IPS-18c (cell line): Measurements from ENCODE around the gene OBSCN.
A peak's percentile ranks its signal among the peaks of the same experiment; 100 is the strongest.

ENCODE experiments used
- H3K4me3 ChIP-seq: 2 replicates; pipeline ENCODE4 v1.7.0; 2013; ENCODE audit warnings: low read depth, mild to moderate bottlenecking, low read length, moderate library complexity; ENCODE audit not compliant: insufficient read depth
- H3K9me3 ChIP-seq: one replicate; pipeline ENCODE4 v1.6.1; 2013; ENCODE audit warnings: mild to moderate bottlenecking, low read length, moderate library complexity; ENCODE audit not compliant: control insufficient read depth, insufficient read depth

OBSCN gene, protein sequence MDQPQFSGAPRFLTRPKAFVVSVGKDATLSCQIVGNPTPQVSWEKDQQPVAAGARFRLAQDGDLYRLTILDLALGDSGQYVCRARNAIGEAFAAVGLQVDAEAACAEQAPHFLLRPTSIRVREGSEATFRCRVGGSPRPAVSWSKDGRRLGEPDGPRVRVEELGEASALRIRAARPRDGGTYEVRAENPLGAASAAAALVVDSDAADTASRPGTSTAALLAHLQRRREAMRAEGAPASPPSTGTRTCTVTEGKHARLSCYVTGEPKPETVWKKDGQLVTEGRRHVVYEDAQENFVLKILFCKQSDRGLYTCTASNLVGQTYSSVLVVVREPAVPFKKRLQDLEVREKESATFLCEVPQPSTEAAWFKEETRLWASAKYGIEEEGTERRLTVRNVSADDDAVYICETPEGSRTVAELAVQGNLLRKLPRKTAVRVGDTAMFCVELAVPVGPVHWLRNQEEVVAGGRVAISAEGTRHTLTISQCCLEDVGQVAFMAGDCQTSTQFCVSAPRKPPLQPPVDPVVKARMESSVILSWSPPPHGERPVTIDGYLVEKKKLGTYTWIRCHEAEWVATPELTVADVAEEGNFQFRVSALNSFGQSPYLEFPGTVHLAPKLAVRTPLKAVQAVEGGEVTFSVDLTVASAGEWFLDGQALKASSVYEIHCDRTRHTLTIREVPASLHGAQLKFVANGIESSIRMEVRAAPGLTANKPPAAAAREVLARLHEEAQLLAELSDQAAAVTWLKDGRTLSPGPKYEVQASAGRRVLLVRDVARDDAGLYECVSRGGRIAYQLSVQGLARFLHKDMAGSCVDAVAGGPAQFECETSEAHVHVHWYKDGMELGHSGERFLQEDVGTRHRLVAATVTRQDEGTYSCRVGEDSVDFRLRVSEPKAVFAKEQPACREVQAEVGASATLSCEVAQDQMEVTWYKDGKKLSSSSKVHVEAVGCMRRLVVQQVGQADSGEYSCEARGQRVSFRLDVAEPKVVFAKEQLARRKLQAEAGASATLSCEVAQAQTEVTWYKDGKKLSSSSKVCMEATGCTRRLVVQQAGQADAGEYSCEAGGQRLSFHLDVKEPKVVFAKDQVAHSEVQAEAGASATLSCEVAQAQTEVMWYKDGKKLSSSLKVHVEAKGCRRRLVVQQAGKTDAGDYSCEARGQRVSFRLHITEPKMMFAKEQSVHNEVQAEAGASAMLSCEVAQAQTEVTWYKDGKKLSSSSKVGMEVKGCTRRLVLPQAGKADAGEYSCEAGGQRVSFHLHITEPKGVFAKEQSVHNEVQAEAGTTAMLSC (N-terminal part only)

DNA sequence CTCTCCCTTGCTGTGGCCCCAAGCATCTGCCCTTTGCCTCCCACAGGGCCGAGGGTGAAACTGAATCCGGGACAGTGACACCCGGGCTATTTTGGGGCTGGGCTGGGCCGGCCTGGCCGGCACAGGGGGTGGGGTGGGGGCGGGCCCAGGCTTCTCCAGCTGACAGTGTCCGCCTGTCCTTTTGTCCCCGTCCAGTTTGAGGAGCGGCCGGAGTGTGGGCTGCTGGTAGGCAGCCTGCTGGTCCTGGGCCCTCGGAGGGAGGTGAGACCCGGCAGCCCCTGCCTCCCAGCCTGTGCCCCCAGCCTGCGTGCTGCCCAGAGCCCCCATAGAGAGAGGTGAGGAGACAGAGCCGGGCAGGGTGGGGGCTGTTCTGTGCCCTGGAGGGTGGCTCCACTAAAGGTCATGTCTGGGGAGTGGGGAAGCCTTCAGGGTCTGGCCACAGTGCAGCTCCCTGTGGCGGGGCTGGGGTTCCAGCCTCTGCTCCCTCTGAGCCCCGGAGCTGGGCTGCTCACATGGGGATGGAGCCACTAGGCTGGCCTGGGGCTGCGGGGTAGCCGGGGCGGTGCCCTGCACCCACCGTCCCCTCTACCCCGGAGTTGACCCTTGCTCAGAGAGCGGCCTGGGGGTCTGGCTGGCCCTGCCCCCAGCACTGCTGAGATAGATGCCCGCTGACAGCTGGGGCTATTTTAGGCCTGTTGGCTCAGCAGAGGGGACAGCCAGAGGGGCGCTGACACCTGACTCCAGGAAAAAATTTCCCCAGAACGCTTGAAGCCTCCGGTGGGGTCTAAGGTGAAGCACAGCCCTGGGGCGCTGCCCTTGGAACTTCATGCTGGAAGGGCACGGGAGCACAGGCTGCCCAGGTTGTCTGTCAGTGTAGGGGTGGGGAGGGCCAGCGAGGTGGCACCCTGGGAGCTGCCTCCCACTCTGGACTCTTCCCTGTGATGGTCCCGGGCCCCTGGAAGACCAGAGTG is at the start of gene OBSCN:
Gene OBSCN (plus strand): TSS at position 194 of the 971 bp plus-strand sequence. CDS start 3,740 bp downstream, outside the sequence.
- no peak within 1 kb of the TSS for H3K4me3 ChIP-seq
- no peaks in the 10 kb centered on the region for H3K9me3 ChIP-seq

DNA sequence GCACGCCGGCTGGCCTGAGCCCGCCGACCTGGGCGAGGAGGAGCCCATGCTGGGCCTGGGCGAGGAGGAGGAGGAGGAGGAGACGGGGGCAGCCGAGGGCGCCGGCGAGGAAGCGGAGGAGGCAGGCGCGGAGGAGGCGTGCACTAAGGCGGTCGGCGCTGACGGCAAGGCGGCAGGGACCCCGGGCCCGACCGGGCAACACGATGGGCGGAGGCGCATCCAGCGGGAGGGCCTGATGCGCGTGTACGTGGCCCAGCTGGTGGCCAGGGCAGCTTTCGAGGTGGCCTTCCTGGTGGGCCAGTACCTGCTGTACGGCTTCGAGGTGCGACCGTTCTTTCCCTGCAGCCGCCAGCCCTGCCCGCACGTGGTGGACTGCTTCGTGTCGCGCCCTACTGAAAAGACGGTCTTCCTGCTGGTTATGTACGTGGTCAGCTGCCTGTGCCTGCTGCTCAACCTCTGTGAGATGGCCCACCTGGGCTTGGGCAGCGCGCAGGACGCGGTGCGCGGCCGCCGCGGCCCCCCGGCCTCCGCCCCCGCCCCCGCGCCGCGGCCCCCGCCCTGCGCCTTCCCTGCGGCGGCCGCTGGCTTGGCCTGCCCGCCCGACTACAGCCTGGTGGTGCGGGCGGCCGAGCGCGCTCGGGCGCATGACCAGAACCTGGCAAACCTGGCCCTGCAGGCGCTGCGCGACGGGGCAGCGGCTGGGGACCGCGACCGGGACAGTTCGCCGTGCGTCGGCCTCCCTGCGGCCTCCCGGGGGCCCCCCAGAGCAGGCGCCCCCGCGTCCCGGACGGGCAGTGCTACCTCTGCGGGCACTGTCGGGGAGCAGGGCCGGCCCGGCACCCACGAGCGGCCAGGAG is 49.5 kb upstream of the OBSCN start:
- no peaks in the 10 kb centered on the region for H3K9me3 ChIP-seq
- no peak overlapping the region for H3K4me3 ChIP-seq

DNA sequence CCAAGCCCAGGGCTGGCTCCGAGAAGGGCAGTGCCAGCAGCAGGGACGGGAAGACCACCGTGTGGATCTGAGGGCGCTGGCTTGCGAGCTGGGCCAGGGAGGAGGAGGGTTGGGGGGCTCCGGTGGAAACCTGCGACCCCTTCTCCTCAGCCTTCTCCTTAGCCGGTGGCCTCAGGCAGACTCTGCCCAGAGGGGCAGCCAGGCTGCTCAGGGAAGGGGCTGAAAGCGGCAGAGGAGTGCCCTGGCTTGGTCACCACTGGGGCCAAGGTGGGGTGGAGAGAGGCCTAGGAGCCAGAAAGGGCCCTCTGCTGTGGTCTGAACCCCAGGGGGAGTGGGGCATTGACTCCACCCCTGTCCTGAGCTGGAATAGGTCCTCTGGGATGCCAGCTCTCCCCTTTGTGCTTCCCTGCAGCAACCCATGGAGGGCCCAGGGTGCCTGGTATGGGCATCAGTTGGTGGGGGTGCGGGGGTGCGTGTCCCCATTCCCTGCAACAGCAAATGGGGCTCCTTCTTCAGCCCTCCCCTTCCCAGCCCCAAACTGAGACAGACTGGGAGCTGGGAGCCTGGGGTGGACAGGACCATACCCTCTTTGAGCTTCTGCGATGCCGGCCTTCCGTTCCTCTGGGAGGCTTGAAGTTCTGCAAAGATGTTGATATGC is 48.7 kb upstream of the OBSCN start:
- Histone ChIP-seq H3K4me3 (no peak overlapping the region), H3K9me3 (no peaks in the 10 kb centered on the region)

DNA sequence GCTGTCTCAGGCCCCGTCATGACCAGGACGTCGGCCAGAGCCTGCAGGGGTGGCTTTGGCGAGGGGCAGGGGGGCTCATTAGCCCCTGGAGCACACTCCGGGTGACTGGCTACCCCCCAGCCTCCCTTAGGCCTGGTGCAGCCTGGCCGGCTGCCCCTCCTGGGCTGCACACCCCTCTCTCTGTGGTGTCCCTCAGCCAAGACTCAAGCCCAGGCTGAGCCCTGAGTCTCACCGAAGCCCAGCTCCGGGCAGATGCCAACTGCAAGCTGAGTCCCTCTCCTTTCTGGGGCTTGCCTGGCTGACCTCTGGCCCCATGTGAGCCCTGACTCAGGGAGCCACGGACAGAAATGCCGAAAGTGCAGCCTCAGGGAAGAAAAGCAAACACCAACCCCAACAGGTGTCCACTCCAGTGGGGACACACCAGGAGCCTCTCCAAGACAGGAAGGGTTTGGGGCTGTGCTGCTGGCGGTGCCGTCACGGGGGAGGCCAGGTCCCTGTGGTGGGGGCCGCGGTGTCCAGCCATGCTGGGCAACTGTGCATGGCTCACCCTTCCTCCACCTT is 47.6 kb upstream of the OBSCN start:
- Histone ChIP-seq H3K4me3 (no peak overlapping the region), H3K9me3 (no peaks in the 10 kb centered on the region)

DNA sequence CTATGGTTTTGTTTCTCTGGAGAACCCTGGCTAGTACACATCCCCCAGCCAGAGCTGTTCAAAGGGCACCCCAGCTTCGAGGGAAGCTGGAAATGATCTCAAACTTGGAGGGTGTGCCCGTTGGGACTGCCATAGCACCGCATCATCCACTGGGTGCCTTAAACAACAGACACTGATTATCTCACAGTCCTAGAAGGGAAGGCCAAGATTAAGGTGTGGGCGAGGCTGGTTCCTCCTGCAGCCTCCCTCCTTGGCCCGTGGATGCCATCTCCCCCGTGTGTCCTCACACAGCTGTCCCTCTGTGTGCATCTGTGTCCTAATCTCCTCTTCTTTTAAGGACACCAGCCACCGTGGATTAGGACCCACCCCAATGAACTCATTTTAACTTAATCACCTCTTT is 46.5 kb upstream of the OBSCN start:
- Histone ChIP-seq H3K4me3 (no peak overlapping the region), H3K9me3 (no peaks in the 10 kb centered on the region)

DNA sequence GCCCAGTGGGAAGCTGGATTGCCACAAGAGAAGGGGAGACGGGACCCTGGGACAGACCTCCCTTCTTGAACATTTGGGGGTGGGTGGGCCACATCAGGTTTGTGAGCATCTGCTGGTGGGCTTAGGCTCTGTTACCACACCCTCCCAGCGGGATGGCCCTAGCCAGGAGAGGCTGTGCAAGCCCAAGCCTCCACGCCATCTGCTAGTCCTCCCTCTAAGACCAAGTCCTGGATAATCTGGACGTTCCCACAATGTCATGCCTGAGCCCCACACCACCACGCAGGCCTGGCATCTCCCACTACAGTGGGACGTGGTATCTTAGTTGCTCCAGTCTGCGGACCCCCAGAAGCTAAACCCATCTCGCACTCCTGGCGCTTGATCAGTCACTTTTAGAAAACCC is 46.0 kb upstream of the OBSCN start:
- H3K9me3 ChIP-seq = no peaks in the 10 kb centered on the region
- H3K4me3 ChIP-seq = no peak overlapping the region

DNA sequence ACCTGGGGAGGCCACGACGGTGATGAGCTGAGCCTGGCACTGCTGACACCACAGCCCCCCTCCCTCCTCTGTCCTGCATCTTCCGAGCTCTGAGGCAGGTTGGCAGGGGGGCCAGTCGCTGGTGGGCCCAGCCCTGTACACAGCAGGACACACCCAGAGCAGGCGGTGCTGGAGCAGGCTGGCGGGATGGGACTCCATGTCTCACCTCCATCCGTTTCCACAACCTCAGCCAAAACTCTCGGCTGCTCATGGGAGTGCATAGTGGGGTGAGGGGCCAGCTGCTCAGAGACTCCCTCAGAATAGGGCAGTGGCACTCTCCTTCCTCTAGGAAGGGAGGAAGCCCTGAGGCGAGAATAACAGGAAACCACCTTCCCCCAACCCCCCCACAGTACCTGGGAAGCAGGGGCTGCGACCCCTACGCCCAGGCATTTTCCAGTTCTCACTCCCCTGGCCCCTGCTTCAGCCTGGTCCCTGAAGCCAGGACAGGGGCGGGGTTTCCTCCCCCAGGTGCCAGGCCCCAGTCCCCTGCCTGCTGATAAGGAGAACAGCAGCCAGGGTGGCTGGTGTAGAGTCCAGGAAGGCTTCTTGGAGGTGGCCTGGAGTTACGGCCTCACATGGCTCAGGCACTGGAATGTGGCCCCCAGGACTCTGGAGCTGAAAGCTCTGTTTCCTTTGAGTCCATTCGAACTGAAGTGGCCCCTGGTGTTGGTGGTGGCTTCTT is 45.4 kb upstream of the OBSCN start:
- no peak overlapping the region for H3K4me3 ChIP-seq

DNA sequence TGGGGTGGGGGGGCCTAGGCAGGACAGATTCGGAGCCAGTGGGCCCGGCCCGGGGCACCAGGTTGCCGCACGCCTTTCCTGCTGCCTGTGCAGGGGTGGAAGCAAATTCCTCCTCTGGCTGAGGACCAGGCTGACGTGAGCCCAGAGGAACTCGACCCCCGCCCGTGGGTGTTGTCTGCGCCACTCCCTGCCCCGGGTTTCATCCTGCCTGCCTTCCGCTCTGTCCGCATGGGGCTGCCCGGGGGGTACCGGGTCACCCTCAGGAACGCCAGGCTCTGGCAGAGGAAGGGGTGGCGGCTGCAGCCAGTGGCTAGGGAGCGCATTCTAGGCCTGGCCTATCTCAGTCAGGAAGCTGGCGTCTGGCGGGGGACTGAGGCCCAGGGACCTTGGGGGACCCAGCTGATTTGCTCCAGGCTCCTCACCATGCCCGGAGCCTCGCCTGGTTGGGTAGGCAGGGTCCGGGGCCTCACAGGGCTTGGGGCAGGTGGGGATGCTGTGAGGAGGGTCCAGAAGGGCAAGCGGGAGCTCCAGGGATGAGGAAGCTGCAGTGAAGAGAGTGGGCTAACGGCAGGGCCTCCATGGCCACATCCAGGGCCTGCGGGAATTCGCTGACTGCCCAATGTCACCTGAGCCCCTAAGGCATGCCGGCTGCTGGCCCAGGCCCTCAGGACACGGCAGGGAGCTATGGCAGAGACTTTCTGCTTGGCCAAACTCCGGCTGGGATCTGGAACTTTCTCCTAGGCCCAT is 44.7 kb upstream of the OBSCN start:
- Histone ChIP-seq H3K9me3 (no peaks in the 10 kb centered on the region), H3K4me3 (no peak overlapping the region)

More for the DNA sequence above, 45.4 kb upstream of the OBSCN start:
- no peaks in the 10 kb centered on the region for H3K9me3 ChIP-seq

DNA sequence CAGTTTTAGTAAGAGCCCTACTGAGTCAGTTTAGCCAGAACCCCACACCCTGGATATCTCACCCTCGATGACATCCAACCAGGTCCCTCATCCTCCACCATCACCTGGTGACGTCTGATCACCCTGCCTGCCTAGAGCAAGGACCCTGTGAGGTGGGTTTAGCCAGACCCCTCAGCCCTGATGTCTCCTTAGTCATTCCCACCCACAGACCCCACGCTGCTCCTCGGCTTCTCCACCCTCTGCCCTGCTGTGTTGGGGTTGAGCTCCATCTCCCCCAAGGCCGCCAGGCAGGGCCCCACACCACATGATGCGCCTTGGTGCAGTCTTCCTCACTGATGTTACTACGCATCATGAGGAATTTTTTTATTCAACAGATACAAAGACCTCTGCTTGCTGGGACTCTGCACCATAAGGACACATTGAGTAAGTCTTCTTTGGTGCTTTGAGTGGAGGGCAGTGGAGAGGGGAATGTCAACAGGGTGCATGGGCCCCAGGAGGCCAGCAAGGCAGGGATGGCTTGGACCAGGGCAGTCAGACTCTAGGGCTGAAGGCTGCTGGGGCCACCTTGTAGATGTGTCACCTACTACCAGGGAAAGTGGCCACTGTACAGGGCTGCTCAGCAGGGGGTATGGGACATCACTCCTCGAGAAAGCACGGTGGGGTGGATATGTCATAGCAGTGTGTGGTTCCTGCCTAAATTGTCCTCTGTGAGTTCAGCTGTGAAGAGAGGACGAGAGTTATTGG is 43.9 kb upstream of the OBSCN start:
- no peaks in the 10 kb centered on the region for H3K9me3 ChIP-seq
- no peak overlapping the region for H3K4me3 ChIP-seq

DNA sequence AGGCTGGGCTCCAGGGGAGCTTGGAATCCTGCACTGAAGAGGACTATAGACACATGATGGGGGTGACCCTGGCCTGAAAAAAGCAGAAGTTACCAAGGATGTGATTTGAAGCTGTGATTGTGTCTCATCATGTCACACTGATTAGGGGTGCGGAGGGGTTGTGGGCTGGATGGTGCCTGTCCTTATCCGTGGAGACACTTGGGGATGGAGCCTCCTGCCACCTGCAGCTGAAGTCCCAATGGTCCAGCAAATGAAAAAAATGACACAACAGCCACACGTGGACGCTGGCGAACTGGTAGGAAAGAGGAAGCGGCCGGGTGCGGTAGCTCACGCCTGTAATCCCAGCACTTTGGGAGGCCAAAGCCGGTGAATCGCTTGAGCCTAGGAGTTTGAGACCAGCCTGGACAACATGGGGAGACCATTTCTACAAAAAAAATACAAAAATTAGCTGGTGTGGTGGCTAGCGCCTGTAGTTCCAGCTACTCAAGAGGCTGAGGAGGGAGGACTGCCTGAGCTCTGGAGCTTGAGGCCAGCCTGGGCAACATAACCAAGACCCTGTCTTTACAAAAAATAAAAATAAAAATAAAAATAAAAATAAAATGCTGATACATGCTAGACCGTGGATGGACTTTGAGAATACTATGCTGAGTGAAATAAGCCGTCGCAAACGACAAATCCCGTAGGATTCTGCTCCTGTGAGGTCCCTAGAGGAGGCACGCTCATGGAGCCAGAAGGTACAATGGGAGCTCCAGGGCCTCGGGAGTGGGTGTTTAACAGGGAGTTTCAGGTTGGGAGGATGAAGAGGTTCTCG is 43.1 kb upstream of the OBSCN start:
- H3K4me3 ChIP-seq = peak overlapping the region; percentile 63; the same call in 1 of the 2 replicates

DNA sequence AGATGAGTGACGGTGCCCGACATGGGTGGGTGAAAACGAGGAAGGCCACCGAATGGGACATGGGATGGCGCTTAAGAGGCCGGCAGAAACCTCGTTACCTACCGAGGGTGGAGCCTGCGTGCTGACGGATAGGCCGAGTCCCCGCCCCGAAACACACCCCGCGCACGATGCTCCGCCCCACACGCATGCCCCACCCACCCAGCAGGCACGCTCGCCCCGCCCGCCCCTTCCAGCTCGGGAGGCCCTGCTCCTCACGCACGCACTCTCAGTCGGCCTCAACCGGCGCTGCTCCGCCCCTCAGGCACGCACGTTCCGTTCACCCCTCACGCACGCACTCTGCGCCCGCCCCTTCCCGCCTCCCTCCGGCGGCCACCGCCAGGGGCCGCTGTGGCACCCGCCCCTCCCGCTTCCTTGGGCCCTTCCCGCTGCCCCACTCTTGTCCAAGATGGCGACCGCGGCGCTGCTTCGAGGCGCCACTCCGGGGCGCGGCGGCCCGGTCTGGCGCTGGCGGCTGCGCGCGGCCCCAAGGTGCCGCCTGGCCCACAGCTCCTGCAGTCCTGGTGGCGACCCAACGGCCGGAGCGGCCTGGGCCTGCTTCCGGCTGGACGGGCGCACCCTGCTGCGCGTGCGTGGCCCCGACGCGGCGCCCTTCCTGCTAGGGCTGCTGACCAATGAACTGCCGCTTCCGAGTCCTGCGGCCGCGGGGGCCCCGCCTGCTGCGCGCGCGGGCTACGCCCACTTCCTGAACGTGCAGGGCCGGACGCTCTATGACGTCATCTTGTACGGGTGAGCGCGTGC is 42.3 kb upstream of the OBSCN start, which contains the start of gene IBA57:
Gene IBA57 (plus strand): TSS at position 433 of the 798 bp plus-strand sequence. CDS start 13 bp downstream, at position 446.
- Histone ChIP-seq H3K4me3 (peak within 1 kb of the TSS; percentile 85), H3K9me3 (no peaks in the 10 kb centered on the region)

More for the DNA sequence above, 43.1 kb upstream of the OBSCN start:
- H3K9me3 ChIP-seq = no peaks in the 10 kb centered on the region
